GM18951 (cell line): Measurements from ENCODE around the gene CD300LG.

Experiments used
- POLR2A ChIP-seq: IDR thresholded peaks from 4 replicates; pipeline ENCODE4 v1.6.1; 2011; ENCODE audit warnings: mild to moderate bottlenecking; ENCODE audit not compliant: insufficient read length, insufficient read depth; ENCODE audit errors: extremely low read depth
- in situ Hi-C: fragments of 300-500 bp; cut with MboI; formaldehyde crosslinking; loops from one replicate; pipeline ENCODE4 v1.12.0; 2022; ENCODE audit warnings: low sequenced_read_pairs, mixed read lengths, inconsistent platforms; ENCODE audit not compliant: unreplicated experiment

The CD300LG gene

GRCh38 chr17:43905400-43905984 lies 58.5 kb downstream of the CD300LG start:
- no peak for TF ChIP-seq POLR2A
- in situ Hi-C loops: no loop called here

DNA sequence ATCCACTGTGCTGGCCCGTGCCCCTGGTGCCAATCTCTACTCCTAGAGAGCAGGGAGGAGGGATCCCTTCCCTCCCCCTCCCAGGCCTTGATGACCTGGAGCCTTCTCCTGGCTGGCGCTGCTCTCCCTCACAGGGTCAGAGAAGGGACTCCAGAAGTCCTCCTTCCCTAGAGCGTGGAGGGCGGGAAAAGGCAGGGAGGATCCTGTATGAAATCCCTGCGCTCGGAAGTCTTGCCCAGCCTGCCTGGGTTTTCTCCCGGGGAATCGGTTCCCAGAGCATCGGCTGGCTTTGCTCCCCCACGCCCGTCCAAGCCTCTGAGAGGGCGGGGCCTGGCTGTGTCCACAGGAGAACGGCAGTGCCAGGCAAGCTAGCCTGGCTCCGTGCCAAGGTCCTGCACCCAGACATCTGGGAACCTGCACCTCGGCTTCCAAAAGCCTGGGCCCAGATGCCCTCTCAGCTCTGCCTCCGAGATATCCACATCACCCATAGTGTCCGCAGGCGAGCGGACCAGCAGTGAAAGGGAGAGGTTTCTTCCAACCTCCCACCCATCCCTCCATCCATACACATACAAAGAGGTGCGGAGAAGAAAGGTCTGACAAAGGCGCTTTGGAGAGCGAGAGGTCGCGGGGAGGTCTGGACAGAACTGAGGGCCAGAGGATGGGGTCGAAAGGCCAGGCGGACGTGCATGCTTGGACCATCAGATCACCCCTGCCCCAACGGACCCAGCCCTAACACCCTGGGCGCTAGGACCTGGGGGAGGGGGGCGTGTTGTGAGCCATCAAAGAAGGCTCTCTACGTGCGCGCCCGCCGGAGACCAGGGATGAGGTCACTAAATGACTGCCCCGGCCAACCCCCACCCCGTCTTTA lies 59.2 kb downstream of the CD300LG start:
- in situ Hi-C loops: no loop called here
- no peak for TF ChIP-seq POLR2A

DNA sequence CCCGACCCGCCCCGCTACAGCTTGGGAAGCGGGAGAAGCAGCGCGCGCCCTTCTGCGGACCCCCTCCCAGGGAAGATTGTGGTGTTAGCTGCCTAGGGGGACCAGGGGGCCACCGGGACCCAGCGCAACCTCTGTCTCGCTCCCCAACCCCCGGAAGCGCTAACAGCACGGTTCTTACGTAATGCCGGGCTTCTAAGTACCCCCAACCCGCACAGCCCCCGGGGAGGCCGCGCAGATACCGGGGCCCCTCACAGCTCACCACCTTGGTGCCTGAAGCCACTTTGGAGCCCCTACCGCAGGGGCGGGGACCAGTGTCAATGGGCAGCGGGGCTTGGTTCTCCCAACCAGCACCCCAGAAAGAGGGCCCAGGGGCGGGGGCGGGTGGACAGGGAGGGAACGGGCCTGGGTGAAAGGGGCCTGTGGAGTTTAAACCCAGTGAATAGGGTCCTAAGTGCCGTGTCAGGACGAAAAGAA lies 60.0 kb downstream of the CD300LG start:
- TF ChIP-seq POLR2A: no peak
- in situ Hi-C loops: no loop called here

DNA sequence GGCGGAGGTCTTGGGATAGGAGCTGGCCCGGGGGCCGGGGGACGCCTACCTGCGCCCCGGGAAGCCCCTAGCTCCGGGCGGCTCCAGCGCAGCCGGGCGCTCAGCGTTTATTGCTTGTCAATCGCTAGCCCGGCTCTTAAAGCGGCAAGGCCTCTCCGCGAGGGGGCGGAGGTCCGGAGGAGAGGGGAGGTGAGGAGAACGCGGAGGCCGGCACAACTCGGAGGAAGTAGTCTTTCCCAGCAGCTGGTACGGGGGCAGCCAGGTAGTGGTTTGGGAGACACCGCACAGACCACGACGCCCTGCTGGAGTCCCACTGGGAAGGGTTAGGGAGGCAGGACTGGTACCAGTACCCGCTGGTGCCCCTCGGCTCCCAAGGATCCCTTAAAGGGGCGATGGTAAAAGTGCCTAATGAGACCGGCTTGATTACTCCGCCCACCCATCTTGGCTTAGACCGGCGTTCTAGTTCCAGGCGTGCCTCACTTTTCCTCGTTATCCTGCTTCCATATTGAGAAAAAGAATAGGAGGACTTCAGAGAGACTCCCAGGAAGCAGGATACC lies 60.5 kb downstream of the CD300LG start, which contains the start of gene MPP2:
Gene MPP2, minus strand, starts transcription at position 112 of the 557 bp plus-strand sequence. CDS start 3,076 bp downstream, outside the sequence.
- no peak for TF ChIP-seq POLR2A
- in situ Hi-C loops: no loop called here

GRCh38 chr17:43907998-43908721 lies 61.2 kb downstream of the CD300LG start:
- no peak for TF ChIP-seq POLR2A
- in situ Hi-C loops: no loop called here

DNA sequence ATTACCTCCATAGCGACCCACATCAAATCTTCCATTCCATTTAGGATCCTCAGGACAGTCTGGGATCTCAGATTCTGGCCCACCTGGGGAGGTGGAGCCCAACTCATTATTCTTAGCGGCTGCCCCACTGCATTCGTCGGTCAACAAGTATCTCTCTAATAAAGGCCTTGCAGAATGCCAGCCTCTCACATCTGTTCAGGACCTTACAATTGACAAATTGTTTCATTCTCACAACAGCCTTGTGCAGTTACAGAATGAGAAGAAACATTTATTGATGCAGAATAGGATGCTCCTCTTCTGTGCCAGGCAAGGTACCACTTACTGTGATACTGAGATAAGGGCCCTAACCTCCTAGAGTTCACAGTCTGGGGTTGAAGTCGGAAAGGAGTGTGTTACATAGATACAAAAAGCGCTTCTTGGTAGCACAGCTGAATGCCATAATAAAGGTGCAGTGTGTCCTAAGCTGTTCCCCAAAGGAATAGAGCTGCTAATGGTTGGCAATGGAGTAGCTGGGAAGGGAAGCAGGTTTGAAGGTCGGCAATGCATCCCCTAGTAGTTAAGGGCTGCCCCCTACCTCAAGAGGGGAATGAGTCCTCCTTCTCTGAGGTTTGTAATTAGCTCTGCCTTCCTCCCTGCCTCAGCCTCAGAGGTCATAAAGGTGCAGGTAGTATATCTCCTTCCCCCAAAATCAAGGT lies 62.7 kb downstream of the CD300LG start:
- in situ Hi-C loops: no loop called here
- TF ChIP-seq POLR2A: no peak

GRCh38 chr17:43911904-43912303 lies 64.9 kb downstream of the CD300LG start:
- TF ChIP-seq POLR2A: no peak

GRCh38 chr17:43912635-43913304 lies 65.8 kb downstream of the CD300LG start:
- in situ Hi-C loops: no loop called here
- TF ChIP-seq POLR2A: no peak

More at GRCh38 chr17:43911904-43912303, 64.9 kb downstream of the CD300LG start:
- in situ Hi-C loops: no loop called here
